Measurements from ENCODE around the gene SLC12A7. TPM values are rescaled to one million over a fixed set of nuclear protein-coding genes. Genes with fewer than 3 reads are reported as not detected.

Gene SLC12A7
- total RNA-seq, 2 donors from 2014 or later = 58.9 to 61.6 TPM

DNA sequence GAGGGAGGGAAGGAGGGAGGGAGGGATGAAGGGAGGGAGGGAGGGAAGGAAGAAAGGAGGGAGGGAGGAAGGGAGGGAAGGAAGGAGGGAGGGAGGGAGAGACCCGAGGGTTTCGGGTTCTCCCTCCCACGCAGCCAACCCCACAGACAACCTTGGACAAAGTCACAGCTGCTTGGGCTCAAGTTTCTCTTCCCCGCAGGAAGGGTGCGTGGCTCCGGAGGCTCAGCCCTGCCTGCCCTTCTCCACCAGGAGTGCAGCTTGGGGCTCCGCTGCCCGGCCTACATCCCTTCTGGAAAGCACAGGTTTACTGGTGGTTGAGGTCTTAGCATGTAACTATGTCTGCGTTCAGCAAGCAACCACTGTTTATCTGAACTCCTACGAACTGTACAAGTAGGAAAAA is 15.0 kb downstream of the SLC12A7 start:
- Histone ChIP-seq H3K27ac (ENCODE audit: low read depth, low read length) (no peak overlapping the region), H3K4me3 (ENCODE audit: low read length) (no peak overlapping the region), H3K9ac (ENCODE audit: extremely low read depth, low read length, poor library complexity, severe bottlenecking) (no peak overlapping the region), H3K27me3 (ENCODE audit: control insufficient read depth, insufficient read depth, low read length, poor library complexity, severe bottlenecking) (no peaks in the 10 kb centered on the region), H3K4me1 (ENCODE audit: control insufficient read depth, insufficient read depth, low read length) (peaks cover 13% of the 10 kb centered on the region), H3K9me3 (ENCODE audit: control insufficient read depth, low read length) (no peaks in the 10 kb centered on the region), H3K36me3 (ENCODE audit: control insufficient read depth, insufficient read depth, low read length) (peaks cover 8% of the 10 kb centered on the region)
- Mint-ChIP-seq H3K4me1 (peaks cover 33% of the 10 kb centered on the region), H3K9me3 (no peaks in the 10 kb centered on the region), H3K27ac (peak overlapping the region; percentile 75), H3K4me3 (no peak overlapping the region), H3K36me3 (ENCODE audit: low read depth) (peaks cover 18% of the 10 kb centered on the region), H3K27me3 (ENCODE audit: insufficient read depth) (no peaks in the 10 kb centered on the region)
- no peak for DNase-seq
- TF ChIP-seq CTCF (conservative IDR thresholded peaks at IDR 0.05) = no peak
- 87 to 93% methylated on average over 7 to 10 of the region's 10 CpGs for WGBS, 2 experiments (ENCODE audit: insufficient coverage in 1 of 2, insufficient read length in 1 of 2)

GRCh38 chr5:1095990-1096363 is 15.9 kb downstream of the SLC12A7 start:
- 90 to 92% methylated on average over 9 to 11 of the region's 11 CpGs for WGBS, 2 experiments (ENCODE audit: insufficient coverage in 1 of 2, insufficient read length in 1 of 2)
- Mint-ChIP-seq H3K4me1 (peaks cover 28% of the 10 kb centered on the region), H3K9me3 (no peaks in the 10 kb centered on the region)

DNA sequence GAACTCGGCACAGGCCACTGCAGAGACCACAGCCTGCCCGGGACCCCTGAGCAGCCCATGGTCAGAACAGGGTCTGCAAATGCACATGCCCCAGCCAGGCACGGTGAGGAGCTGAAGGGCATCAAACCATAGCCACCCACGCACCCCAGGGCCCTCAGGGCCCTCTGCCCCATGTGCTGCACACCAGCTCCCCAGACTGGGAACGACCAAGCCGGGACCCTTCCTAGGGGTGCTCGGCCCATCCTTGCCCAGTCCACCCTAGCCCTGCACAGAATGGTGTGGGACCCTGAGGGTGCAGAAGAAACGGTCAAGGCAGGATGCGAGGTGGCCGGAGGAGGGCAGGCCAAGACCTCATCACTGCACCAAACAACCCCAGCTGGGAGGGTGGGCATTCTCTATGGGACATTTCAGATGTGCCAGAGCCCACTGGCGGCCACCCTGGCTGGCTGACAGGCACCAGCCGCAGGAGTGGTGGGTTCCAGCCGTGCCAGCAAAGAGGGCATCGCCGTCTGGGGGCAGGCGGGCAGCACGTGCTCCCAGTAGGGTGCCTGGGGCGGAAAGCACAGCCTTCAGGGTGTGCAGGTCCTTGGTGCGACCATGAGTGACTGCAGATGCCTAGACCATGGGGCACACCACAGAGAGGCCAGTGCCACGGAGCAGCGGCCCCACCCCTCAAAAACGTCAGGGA is 16.4 kb downstream of the SLC12A7 start:
- peaks cover 25% of the 10 kb centered on the region for H3K4me1 Mint-ChIP-seq
- no peaks in the 10 kb centered on the region for H3K9me3 Mint-ChIP-seq
- TF ChIP-seq CTCF (conservative IDR thresholded peaks at IDR 0.05) = no peak
- H3K27me3 ChIP-seq (ENCODE audit: control insufficient read depth, insufficient read depth, low read length, poor library complexity, severe bottlenecking) = no peaks in the 10 kb centered on the region
- H3K27me3 Mint-ChIP-seq (ENCODE audit: insufficient read depth) = no peaks in the 10 kb centered on the region
- no peak overlapping the region for H3K9ac ChIP-seq (ENCODE audit: extremely low read depth, low read length, poor library complexity, severe bottlenecking)
- no peak overlapping the region for H3K4me3 Mint-ChIP-seq
- DNase-seq = no peak
- peaks cover 3% of the 10 kb centered on the region for H3K4me1 ChIP-seq (ENCODE audit: control insufficient read depth, insufficient read depth, low read length)
- 86 to 90% methylated on average over 19 to 22 of the region's 22 CpGs for WGBS, 2 experiments (ENCODE audit: insufficient coverage in 1 of 2, insufficient read length in 1 of 2)
- no peak overlapping the region for H3K27ac ChIP-seq (ENCODE audit: low read depth, low read length)
- H3K4me3 ChIP-seq (ENCODE audit: low read length) = no peak overlapping the region
- H3K27ac Mint-ChIP-seq = no peak overlapping the region
- H3K9me3 ChIP-seq (ENCODE audit: control insufficient read depth, low read length) = no peaks in the 10 kb centered on the region
- H3K36me3 ChIP-seq (ENCODE audit: control insufficient read depth, insufficient read depth, low read length) = peaks cover 13% of the 10 kb centered on the region
- H3K36me3 Mint-ChIP-seq (ENCODE audit: low read depth) = peaks cover 18% of the 10 kb centered on the region

More at GRCh38 chr5:1095990-1096363, 15.9 kb downstream of the SLC12A7 start:
- no peak for TF ChIP-seq CTCF (conservative IDR thresholded peaks at IDR 0.05)
- Histone ChIP-seq H3K27ac (ENCODE audit: low read depth, low read length) (no peak overlapping the region), H3K27me3 (ENCODE audit: control insufficient read depth, insufficient read depth, low read length, poor library complexity, severe bottlenecking) (no peaks in the 10 kb centered on the region), H3K4me3 (ENCODE audit: low read length) (no peak overlapping the region), H3K9ac (ENCODE audit: extremely low read depth, low read length, poor library complexity, severe bottlenecking) (no peak overlapping the region), H3K4me1 (ENCODE audit: control insufficient read depth, insufficient read depth, low read length) (peaks cover 4% of the 10 kb centered on the region), H3K9me3 (ENCODE audit: control insufficient read depth, low read length) (no peaks in the 10 kb centered on the region), H3K36me3 (ENCODE audit: control insufficient read depth, insufficient read depth, low read length) (peaks cover 13% of the 10 kb centered on the region)
- Mint-ChIP-seq H3K27ac (no peak overlapping the region), H3K27me3 (ENCODE audit: insufficient read depth) (no peaks in the 10 kb centered on the region), H3K36me3 (ENCODE audit: low read depth) (peaks cover 18% of the 10 kb centered on the region), H3K4me3 (no peak overlapping the region)
- DNase-seq = no peak

All from endodermal cell (in vitro differentiated cells).